Activated CD8-positive, alpha-beta memory T cell treated with anti-CD3 and anti-CD28 coated beads, Interleukin-2, amount 50 U/mL, for 48 hours (primary cell): ENCODE results near the gene PEAK3.
A peak's percentile ranks its signal among the peaks of the same experiment; 100 is the strongest.

ENCODE experiments used
- DNase-seq: peaks from one replicate; pipeline ENCODE4 v3.0.0-alpha.2; 2020

PEAK3 gene

DNA sequence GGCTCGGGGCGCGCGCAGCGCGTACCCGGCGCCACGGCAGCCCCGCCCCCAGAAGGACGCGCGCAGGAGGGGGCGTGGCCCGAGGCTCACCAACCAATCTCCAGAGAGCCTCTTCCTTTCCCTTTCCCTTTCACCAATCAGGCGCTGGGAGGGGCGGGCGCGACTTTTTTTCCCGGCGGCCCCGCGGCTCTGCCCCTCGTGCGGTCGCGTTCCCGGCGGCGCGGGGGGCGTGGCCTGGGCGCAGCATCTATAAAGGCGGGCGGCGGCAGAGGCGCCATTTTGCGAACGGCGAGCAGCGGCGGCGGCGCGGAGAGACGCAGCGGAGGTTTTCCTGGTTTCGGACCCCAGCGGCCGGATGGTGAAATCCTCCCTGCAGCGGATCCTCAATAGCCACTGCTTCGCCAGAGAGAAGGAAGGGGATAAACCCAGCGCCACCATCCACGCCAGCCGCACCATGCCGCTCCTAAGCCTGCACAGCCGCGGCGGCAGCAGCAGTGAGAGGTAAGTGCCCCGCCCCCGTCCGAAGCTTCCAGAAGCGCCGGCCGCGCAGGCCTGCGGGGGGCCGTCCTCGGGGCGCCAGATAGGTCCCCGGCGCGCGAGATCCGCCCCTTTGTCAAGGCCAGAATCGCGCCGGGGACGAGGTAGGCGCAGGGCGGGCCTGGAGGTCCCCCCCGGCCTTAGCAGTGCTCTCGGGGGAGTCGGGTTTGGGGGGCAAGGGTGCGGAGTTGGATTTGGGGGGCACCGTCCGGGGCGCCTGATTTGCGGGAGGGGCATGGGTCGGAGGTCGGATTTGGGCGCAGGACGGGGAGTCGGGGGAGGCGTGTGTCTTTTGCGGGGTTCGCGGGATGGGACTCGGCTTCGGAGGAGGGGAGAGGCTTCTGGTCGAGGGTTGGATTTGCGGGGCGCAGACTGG, 12.5 kb downstream of the PEAK3 start:
- peak; percentile 100 for DNase-seq

DNA sequence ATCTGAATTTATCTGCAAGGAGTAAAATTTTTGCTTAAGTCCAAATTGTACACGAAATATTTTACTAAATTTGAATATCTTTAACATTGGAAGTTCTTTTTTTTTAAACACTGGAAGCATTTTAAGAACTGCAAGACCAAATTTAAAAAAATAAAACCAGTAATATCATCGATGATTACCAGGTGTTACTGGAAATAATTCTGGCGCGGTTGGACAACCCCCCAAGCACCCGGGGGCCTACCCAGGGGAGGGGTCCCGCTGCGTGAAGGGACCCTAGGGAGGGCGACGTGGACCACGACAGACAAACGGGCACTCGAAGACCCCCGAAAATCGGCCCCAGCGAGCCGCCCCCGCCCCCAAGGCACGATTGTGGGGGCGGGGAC, 13.1 kb downstream of the PEAK3 start:
- no peak for DNase-seq

DNA sequence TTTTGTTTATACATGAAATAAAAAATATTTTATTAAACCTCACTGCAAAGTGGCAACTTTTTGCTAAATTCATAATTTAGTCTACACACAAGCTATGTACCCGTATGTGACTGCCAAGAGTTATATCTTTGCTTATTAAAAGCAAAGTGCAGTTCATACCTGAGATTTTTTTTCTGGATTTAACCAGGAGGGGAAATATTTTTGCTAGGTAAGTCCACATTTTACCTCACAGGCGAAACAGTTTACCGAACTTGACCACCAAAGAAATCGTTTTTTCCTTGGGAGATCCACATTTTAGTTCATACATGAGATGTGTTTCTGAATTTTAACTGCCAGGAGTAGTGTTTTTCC, 13.5 kb downstream of the PEAK3 start:
- DNase-seq: no peak

DNA sequence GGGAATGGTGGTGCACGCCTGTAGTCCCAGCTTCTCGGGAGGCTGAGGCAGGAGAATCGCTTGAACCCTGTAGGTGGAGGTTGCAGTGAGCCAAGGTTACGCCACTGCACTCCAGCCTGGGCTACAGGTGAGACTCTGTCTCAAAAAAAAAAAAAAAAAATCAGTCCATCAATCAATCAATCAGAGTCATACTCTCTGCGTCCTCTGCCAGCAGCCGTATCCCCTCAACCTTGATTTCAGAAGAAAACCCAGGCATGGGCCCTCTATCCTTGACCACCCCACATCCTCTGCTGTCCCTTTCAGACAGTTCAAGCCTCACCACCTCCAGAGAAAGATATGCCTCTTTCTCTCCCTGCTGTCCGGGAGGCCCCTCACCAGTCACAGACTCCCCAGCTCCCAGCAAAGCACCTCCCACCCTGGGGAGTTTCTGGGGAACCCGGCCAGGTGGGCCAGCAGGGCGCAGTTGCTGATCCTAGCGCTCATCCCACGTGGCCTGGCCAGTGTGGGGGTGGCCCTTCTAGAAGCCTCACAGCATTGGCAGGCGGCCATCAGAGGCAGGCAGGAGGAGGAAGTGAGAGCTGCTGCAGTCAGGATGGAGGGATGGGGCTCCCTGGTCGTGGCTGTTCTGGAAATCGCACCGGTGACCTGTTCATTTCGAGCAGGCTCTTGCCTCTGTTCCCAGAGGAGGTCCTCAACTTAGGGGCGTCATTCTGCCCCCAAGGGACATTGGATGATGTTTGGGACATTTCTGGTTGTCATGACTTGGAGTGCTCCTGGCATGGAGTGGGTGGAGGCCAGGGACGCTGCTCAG, 15.6 kb downstream of the PEAK3 start:
- peak; percentile 65 for DNase-seq

DNA sequence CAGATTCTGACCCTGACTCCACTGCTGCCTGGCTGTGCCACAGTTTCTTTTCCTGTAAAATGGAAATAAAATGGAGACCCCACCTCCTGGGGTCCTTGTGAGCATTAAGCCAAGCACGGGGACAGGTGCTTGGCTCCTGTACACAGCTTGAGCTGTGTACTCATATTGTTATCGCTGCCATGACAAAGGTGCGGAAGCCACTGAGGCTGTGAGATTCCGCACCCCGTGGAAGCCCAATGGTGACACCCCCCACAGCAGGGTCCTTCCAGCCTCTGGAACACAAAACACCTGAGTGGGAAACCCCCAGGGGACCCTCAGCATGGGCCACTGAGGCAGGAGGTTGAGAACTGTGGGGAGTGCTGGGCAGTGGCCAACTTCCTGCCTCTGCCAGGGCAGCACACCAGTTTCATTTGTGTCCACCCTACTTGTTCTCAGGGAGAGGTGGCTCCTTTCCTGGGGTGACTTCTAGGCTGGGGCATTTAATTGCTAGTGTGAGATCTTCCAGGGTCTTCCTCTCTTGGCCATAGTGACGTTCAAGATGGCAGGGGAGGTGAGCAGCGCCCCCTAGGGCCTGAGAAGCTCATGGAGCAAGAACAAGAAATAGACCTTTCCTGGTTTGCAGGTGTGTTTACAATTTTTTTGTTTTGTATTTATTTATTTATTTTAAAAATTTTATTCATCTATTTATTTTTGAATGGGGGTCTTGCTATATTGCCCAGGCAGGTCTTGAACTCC, 20.4 kb downstream of the PEAK3 start:
- peak; percentile 83 for DNase-seq

DNA sequence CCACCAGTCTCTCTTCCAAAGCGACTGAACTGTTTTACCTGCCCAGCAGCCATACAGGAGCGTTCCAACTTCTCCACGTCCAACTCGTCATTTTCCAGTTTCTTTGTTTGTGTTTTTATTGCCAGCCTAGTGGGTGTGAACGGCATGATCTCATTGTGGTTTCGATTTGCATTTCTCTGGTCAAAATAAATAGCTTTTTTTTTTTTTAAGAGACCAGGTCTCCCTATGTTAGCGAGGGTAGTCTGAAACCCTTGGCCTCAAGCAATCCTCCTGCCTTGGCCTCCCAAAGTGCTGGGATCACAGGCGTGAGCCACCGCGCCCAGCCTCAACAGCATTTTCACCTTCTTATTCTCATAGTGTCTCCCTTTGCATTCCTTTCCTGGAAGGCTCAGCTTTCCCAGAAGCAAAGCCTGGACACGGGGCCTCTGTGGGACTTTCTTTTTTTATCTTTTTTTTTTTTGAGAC, 21.6 kb downstream of the PEAK3 start:
- DNase-seq: no peak

DNA sequence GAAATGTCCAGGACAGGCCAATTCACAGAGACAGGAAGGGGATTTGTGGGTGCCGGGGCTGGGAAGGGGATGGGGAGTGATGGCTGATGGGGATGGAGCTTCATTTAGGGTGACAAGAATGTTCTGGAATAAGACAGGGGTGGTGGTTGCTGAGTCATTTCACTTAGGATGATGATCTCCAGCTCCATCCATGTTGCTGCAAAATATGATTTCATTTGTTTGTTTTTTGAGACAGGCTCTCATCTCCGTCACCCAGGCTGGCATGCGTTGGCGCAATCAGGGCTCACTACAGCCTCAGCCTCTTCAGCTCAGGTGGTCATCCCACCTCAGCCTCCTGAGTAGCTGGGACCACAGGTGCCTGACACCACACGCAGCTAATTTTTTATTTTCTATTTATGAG, 22.6 kb downstream of the PEAK3 start:
- no peak for DNase-seq

DNA sequence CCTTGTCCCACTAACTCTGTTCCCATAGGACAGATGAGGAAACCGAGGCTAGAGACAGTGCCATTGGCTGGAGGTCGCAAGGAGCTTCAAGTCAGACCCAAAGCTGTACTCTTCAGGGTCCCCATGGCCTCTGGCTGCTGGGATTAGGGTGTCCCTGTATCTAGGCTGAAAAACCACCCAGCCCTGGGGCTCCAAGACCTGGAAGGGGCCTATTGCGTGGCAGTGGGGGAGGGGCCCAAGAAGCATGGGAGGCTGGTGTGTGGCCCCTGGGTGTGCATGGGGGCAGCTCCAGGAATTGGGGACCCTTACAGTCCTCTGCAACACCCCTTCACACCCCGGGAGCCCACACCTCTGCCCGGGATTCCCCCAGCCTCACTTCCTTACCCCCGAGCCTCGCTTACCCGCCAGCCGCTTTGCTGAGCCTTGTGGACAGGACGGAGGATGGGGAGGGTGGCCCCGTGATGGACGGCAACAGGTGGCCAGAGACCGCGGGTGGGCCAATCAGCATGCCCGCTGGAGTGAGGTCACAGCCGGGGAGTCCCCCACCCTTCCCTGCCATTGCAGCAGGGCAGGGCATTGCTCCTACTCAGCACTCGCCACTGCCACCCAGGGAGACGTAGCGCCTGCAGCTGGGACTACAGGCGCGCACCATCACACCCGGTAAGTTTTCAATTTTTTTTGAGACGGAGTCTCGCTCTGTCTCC, 25.8 kb downstream of the PEAK3 start, which contains the start of gene JSRP1:
Gene JSRP1 (minus strand): TSS at position 436 of the 704 bp plus-strand sequence. CDS start 1,103 bp downstream, outside the sequence.
- no peak for DNase-seq

DNA sequence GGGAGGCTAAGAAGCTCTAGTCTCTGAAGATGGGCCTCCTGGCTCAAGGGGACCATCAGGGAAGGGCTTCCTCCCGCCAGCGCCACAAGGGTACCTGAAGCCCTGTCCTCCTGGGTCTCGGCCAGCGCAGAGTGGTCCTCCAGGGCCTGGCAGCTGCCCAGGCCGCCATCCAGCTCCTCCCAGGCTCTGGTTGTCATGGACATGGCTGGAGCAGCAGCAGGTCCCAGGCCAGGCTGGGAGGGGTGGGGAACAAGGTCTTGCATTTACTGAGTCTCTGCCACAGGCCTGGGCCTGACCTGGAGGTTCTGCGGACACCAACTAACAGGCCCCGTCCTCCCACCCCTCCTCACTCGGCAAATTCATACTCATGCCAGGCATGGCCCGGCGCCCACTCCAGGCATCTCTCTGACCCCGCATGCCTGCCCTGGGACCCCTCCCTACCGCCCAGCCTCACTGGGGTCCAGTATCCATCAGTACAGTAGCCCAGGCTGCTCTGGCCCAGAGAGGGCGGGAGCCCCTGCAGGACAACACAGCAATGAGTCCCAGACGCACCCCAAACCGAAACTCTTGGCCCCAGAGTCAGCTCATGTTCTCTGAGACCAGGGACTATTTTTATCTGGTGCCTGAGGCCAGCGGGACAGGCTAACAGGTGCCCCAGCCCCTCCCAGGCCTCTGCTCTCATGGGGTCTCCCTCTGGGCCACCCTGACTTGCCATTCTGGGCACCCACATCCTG, 26.7 kb downstream of the PEAK3 start:
- no peak for DNase-seq

DNA sequence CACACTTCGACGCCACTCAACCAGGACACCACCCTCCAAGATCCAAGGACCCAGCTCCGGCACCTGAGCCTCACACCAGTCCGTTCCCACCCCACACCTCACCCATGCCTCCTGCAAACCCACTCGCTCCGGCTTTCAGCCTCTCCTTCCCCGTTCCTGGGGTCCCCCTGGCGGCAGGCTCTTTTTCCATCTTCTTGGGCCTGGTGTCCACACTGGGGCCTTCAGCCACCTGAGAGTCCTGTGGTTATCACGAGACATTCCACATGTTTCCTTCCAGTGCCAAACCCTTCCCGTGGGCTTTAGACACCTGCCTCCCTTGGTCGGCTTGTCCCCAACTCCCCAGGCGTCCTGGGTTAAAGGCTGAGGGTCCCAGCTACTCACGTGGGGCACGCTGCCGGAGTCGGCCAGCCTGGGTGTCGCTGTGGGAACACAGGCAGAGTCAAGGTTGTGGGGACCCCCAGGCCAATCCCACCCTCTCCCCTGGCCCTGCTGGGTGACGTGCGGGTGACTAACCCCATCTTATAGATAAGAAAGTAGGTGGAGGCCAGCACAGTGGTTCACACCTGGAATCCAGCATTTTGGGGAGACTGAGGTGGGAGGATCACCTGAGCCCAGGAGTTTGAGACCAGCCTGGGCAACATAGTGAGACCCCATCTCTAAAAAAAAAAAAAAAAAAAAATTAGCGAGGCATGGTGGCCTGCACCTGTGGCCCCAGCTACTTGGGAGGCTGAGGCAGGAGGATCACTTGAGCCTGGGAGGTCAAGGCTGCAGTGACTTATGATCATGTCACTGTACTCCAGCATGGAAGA, 27.7 kb downstream of the PEAK3 start:
- no peak for DNase-seq

DNA sequence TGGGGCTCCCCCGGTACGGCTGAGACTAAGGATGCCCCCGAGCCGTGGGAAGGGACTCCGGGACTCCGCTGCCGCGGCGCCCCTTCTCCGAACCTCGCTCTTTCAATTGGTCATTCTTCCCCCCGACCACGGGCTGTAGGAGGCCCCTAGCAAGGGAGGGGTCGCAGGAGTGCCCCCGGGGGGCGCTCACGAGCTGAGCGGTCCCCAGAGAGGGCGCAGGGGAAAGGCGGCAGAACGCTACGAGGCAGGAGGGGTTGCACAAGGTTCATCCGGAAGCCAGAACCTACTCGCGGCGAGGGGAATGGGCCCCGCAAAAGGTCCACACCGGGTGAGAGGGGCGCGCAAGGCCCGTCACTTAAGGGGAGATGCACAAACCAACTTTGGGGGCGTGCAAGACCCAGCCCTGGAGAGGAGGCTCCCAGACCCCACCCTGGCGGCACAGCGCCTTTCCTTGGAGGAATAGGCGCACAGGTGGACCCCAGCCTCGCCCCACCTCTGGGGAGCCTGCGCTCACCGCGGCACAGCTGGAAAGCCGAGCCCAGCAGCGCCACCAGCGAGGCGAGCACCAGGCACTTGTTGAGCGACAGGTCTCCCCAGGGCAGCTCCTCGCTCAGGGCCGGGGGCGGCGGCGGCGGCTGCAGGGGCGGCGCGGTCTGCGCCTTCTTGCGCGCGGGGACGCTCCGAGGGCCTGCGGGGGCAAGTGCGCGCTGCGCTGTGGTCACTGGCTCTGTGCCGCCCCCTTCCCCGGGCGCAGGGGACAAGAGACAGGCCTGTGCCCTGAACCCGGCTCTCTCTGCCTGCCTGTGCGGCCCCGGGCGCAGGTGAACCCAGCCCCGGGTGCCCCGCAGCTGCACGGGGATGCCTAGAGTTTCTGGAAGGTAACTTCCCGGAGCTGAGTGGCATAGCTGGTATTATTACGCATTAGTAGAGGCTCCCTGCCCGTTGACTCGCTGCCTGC, 28.6 kb downstream of the PEAK3 start:
- DNase-seq: peak; percentile 73

DNA sequence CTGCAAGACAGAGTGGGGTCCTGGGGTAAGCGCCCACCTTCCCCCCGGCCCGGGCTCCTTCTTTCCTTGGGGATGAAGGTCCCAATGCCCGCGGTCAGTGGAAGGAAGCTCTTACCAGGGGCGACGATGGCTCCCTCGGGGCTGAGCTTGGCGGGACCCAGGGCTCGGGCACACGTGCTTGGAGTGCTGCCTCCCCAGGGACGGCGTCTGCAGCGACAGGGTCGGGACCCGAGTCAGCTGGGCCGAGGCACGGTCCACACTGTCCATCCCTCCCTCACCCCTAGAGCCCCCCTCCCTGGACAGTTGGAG, 29.2 kb downstream of the PEAK3 start:
- DNase-seq: no peak

DNA sequence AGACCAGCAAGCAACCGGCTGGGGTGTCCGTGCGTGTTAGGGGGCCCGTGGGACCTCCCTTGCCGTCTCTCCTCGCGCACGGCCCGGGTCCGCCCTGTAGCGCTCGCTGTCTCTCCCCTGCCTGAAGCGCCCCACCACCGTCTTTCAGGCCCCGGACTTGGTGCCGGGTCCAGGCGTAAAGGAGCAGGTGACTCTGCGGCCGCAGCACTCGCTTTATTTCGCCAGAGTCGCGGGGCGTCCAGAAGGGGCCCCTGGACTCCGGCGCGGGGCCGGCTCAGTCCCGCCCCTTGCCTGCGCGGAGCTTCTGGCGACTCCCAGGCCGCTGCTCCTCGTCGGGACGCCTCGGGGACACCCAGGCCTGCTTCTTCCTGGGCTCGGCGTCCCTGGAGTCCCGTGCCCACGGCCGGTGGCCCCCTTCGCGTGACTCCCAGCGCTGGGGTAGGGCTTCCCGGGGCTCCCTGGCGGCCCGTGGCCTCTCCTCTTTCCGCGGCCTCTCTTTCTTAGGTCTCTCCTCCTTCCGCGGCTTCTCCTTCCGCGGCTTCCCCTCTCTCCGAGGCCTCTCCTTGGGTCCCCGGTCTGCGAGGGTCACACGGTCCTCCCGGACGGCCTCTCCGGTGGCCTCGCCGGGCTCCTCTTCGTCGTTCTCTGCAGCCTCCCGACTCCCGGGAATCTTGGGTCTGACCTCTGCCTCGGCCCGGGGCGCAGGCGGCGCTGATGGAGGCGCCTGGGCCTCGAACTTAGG, 29.7 kb downstream of the PEAK3 start:
- DNase-seq: no peak

DNA sequence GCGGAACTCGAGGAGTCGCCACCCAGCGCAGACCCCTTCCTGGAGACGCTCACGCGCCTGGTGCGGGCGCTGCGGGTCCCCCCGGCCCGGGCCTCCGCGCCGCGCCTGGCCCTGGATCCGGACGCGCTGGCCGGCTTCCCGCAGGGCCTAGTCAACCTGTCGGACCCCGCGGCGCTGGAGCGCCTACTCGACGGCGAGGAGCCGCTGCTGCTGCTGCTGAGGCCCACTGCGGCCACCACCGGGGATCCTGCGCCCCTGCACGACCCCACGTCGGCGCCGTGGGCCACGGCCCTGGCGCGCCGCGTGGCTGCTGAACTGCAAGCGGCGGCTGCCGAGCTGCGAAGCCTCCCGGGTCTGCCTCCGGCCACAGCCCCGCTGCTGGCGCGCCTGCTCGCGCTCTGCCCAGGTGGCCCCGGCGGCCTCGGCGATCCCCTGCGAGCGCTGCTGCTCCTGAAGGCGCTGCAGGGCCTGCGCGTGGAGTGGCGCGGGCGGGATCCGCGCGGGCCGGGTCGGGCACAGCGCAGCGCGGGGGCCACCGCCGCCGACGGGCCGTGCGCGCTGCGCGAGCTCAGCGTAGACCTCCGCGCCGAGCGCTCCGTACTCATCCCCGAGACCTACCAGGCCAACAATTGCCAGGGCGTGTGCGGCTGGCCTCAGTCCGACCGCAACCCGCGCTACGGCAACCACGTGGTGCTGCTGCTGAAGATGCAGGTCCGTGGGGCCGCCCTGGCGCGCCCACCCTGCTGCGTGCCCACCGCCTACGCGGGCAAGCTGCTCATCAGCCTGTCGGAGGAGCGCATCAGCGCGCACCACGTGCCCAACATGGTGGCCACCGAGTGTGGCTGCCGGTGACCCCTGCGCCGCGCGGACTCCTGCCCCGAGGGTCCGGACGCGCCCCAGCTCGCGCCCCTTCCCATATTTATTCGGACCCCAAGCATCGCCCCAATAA, 30.6 kb downstream of the PEAK3 start:
- peak; percentile 73 for DNase-seq

DNA sequence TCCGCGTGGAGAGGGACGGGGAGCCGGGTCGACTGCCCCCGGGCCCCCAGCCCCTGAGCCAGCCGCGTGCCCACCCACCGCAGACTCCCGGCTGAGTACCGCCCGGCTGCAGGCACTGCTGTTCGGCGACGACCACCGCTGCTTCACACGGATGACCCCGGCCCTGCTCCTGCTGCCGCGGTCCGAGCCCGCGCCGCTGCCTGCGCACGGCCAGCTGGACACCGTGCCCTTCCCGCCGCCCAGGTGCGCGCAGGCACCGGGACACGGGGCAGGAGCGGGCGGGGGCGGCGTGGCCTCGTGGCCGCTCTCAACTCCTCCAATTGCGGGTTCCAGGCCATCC, 31.2 kb downstream of the PEAK3 start:
- DNase-seq: no peak

DNA sequence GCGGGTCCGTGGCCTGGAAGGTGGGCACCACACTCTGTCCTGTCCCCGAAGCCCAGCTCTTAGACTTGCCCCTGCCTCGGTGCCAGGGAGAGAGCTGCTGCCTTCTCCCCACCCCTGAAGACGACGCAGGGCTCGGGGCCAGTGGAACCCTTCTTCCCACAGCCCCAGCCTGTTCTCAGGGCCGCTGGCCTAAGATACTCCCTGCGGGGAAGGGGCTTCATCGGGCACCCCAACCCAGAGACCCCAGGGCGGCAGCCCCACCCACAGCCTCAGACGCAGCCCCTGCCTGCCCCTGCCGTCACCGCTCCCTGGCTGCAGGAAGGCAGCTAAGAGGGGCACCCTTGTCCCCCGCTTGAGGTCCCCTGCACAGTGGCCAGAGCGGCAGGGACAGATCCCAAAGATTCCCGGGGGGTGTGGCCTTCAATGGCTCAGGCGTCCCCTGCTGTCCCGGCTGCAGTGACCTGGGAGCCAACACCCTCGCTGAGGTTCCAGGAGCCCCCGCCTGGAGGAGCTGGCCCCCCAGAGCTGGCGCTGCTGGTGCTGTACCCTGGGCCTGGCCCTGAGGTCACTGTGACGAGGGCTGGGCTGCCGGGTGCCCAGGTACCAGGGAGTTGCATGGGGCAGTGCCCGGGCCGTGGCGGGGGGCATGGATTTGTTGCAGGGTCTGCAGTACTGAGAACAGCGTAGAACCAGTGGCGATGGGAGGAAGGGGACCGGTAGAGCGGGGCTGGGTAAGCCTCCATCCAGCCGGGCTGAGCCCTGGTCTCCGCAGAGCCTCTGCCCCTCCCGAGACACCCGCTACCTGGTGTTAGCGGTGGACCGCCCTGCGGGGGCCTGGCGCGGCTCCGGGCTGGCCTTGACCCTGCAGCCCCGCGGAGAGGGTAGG, 31.9 kb downstream of the PEAK3 start:
- no peak for DNase-seq
